Spinal cord (tissue), 10 donors: ENCODE measurements around the gene CLGN. TPM values are rescaled to one million over a fixed set of nuclear protein-coding genes. Genes with fewer than 3 reads are reported as not detected.

Experiments used
- DNase-seq, 6 donors: peaks; one replicate each; pipeline versions ENCODE4 v3.0.0 to v3.0.0-alpha.2; 2013 to 2015; ENCODE audit warnings: low spot score in 6 of 6, low read depth in 4 of 6
- H3K27ac ChIP-seq: one replicate; pipeline ENCODE4 v1.5.1; 2013; ENCODE audit warnings: low read depth, low read length, control low read depth
- H3K27me3 ChIP-seq: one replicate; pipeline ENCODE4 v1.6.1; 2013; ENCODE audit warnings: low read length; ENCODE audit not compliant: control insufficient read depth, insufficient read depth
- H3K36me3 ChIP-seq: one replicate; pipeline ENCODE4 v1.6.1; 2013; ENCODE audit warnings: low read length; ENCODE audit not compliant: control insufficient read depth, insufficient read depth
- H3K4me1 ChIP-seq: one replicate; pipeline ENCODE4 v1.6.1; 2013; ENCODE audit warnings: low read length; ENCODE audit not compliant: control insufficient read depth, insufficient read depth
- H3K4me3 ChIP-seq: one replicate; pipeline ENCODE4 v1.5.1; 2013; ENCODE audit warnings: low read depth, low read length, control low read depth
- H3K9me3 ChIP-seq: one replicate; pipeline ENCODE4 v1.6.1; 2013; ENCODE audit warnings: low read length; ENCODE audit not compliant: control insufficient read depth, insufficient read depth
- WGBS: methylation state at CpG from one replicate; pipeline ENCODE4 v1.1.5; 2013; ENCODE audit warnings: missing lambda C conversion rate; ENCODE audit not compliant: insufficient coverage; 5-methylcytosine and 5-hydroxymethylcytosine counted together
- long read RNA-seq, 4 donors: transcript quantifications; one replicate each; lab custom pipeline, GENCODE V29; 2026
- polyA plus RNA-seq, 2 donors: library from polyadenylated mRNA; unstranded; fragments of 120-200 nt; gene quantifications; one replicate each; pipeline ENCODE4 v1.2.1, GENCODE V29; 2013; ENCODE audit not compliant: insufficient read length in 2 of 2
- total RNA-seq, 2 donors: library from RNA; depleted of rRNA in 1 of 2; stranded (reverse); fragments of 120-200 nt in 1 of 2; fragments of >200 nt in 1 of 2; gene quantifications; one replicate each; pipeline versions ENCODE4 v1.2.3 to v1.2.4, GENCODE V29; 2013 to 2014
- donor health status: healthy.

Gene CLGN
- total RNA-seq, result 10 to 100 TPM in 1 of 2 donors, 1 to 10 TPM in 1; 6.6 to 10.4 TPM
- 10 to 100 TPM in 1 of 2 donors, 1 to 10 TPM in 1; 9.6 to 12.5 TPM for polyA plus RNA-seq
- long read RNA-seq, donor 1, result 0 reads
- long read RNA-seq, donor 2, partial matches to known transcripts, result 0 of 2 reads
- long read RNA-seq, donor 2, other reads (novel, unspliced or antisense), result 0 of 2 reads
- long read RNA-seq, donor 3, partial matches to known transcripts, result 0 of 2 reads
- long read RNA-seq, donor 3, other reads (novel, unspliced or antisense), result 0 of 2 reads
- long read RNA-seq, donor 4, result 0 reads

- Histone ChIP-seq H3K27me3 (no peaks in the 10 kb centered on the region), H3K4me1 (peaks cover 10% of the 10 kb centered on the region), H3K27ac (peak within 1 kb of the TSS; percentile 80), H3K4me3 (peak within 1 kb of the TSS; percentile 86), H3K9me3 (no peaks in the 10 kb centered on the region), H3K36me3 (no peaks in the 10 kb centered on the region)
- DNase-seq, result peak; percentile 53 to 93 (median 66)
- under 1% methylated on average over 69 of the region's 73 CpGs for WGBS
Observed at GRCh38 chr4:140427106-140427918, at the start of gene CLGN. TSS of gene CLGN (minus strand) at chr4:140427648. CDS start at chr4:140413078, 14,570 bp downstream.

- DNase-seq, result no peak
- peaks cover 5% of the 10 kb centered on the region for H3K4me1 ChIP-seq
- peaks cover 4% of the 10 kb centered on the region for H3K27me3 ChIP-seq
- H3K27ac ChIP-seq, result no peak overlapping the region
- no peak overlapping the region for H3K4me3 ChIP-seq
- WGBS, result no CpG with 5 or more reads among the region's 2 CpGs
- no peaks in the 10 kb centered on the region for H3K9me3 ChIP-seq
- no peaks in the 10 kb centered on the region for H3K36me3 ChIP-seq
Observed at GRCh38 chr4:140472156-140472555, 44.7 kb upstream of the CLGN start.

- H3K4me3 ChIP-seq, result no peak overlapping the region
- no peak overlapping the region for H3K27ac ChIP-seq
- DNase-seq, result peak in 1 of 6 donors; percentile 5
- H3K4me1 ChIP-seq, result peaks cover 5% of the 10 kb centered on the region
- peaks cover 4% of the 10 kb centered on the region for H3K27me3 ChIP-seq
- no peaks in the 10 kb centered on the region for H3K9me3 ChIP-seq
- no peaks in the 10 kb centered on the region for H3K36me3 ChIP-seq
- WGBS, result 45% methylated on average over 23 of the region's 27 CpGs
Observed at GRCh38 chr4:140469791-140470733, 42.6 kb upstream of the CLGN start.

- H3K4me3 ChIP-seq, result no peak overlapping the region
- H3K27me3 ChIP-seq, result peaks cover 4% of the 10 kb centered on the region
- no peaks in the 10 kb centered on the region for H3K9me3 ChIP-seq
- H3K27ac ChIP-seq, result no peak overlapping the region
- peaks cover 5% of the 10 kb centered on the region for H3K4me1 ChIP-seq
- peak in 1 of 6 donors; percentile 14 for DNase-seq
- H3K36me3 ChIP-seq, result no peaks in the 10 kb centered on the region
- 17% methylated on average over 1 of the region's 1 CpG for WGBS
Observed at GRCh38 chr4:140466146-140466545, 38.7 kb upstream of the CLGN start.

- H3K36me3 ChIP-seq, result no peaks in the 10 kb centered on the region
- WGBS, result no CpG with 5 or more reads among the region's 1 CpG
- DNase-seq, result no peak
- H3K27me3 ChIP-seq, result no peaks in the 10 kb centered on the region
- no peaks in the 10 kb centered on the region for H3K4me1 ChIP-seq
- H3K4me3 ChIP-seq, result no peak overlapping the region
- H3K9me3 ChIP-seq, result no peaks in the 10 kb centered on the region
- H3K27ac ChIP-seq, result no peak overlapping the region
Observed at GRCh38 chr4:140463614-140464013, 36.2 kb upstream of the CLGN start.

GRCh38 chr4:140463182-140463581 lies 35.7 kb upstream of the CLGN start:
- Histone ChIP-seq H3K4me3 (no peak overlapping the region), H3K27me3 (no peaks in the 10 kb centered on the region), H3K9me3 (no peaks in the 10 kb centered on the region), H3K4me1 (no peaks in the 10 kb centered on the region), H3K27ac (no peak overlapping the region), H3K36me3 (no peaks in the 10 kb centered on the region)
- WGBS, result 67% methylated on average over 1 of the region's 3 CpGs
- DNase-seq, result no peak

- Histone ChIP-seq H3K4me3 (no peak overlapping the region), H3K27ac (no peak overlapping the region), H3K36me3 (no peaks in the 10 kb centered on the region), H3K27me3 (no peaks in the 10 kb centered on the region), H3K9me3 (no peaks in the 10 kb centered on the region), H3K4me1 (no peaks in the 10 kb centered on the region)
- DNase-seq, result peak in 2 of 6 donors; percentile 2 to 39
- no CpG with 5 or more reads among the region's 3 CpGs for WGBS
Observed at GRCh38 chr4:140450352-140450751, 22.9 kb upstream of the CLGN start.

GRCh38 chr4:140448830-140449229 lies 21.4 kb upstream of the CLGN start:
- H3K4me3 ChIP-seq, result no peak overlapping the region
- WGBS, result no CpG with 5 or more reads among the region's 2 CpGs
- no peak overlapping the region for H3K27ac ChIP-seq
- peak in 2 of 6 donors; percentile 26 to 41 for DNase-seq
- H3K9me3 ChIP-seq, result no peaks in the 10 kb centered on the region
- H3K4me1 ChIP-seq, result no peaks in the 10 kb centered on the region
- H3K36me3 ChIP-seq, result no peaks in the 10 kb centered on the region
- H3K27me3 ChIP-seq, result no peaks in the 10 kb centered on the region

- H3K4me1 ChIP-seq, result no peaks in the 10 kb centered on the region
- H3K27me3 ChIP-seq, result no peaks in the 10 kb centered on the region
- no CpG with 5 or more reads among the region's 3 CpGs for WGBS
- no peak for DNase-seq
- no peak overlapping the region for H3K27ac ChIP-seq
- no peaks in the 10 kb centered on the region for H3K36me3 ChIP-seq
- no peaks in the 10 kb centered on the region for H3K9me3 ChIP-seq
- no peak overlapping the region for H3K4me3 ChIP-seq
Observed at GRCh38 chr4:140448162-140448561, 20.7 kb upstream of the CLGN start.
